ENCODE data around the gene ADORA1. TPM values are rescaled to one million over a fixed set of nuclear protein-coding genes. Genes with fewer than 3 reads are reported as not detected.
A peak's percentile ranks its signal among the peaks of the same experiment; 100 is the strongest.

Gene ADORA1
- polyA plus RNA-seq, 3 donors: 0.13 to 1.1 TPM; not detected in 1

GRCh38 chr1:203169770-203170520, 42.4 kb downstream of the ADORA1 start:
- Histone ChIP-seq H3K27me3 (ENCODE audit: control insufficient read depth in 2 of 2, insufficient read depth in 2 of 2, low read length in 2 of 2) (no peaks in the 10 kb centered on the region), H3K27ac (ENCODE audit: low read depth in 1 of 2, low read length in 2 of 2) (no peak overlapping the region), H2AFZ (ENCODE audit: insufficient read depth, low read depth, low read length, poor library complexity, severe bottlenecking) (no peak overlapping the region), H3K9me3 (replicated peaks in 1 of 2; ENCODE audit: control insufficient read depth in 1 of 2, insufficient read depth in 1 of 2, low read length in 2 of 2) (no peaks in the 10 kb centered on the region), H4K20me1 (ENCODE audit: insufficient read depth, low read length) (no peaks in the 10 kb centered on the region), H3K79me2 (ENCODE audit: insufficient read depth, low read length) (no peaks in the 10 kb centered on the region), H3K4me3 (replicated peaks in 1 of 3; ENCODE audit: low read depth in 2 of 3, low read length in 3 of 3) (no peak overlapping the region), H3K9ac (ENCODE audit: insufficient read depth, low read length, poor library complexity, severe bottlenecking) (no peak overlapping the region), H3K36me3 (replicated peaks in 1 of 2; ENCODE audit: control insufficient read depth in 1 of 2, insufficient read depth in 2 of 2, low read length in 2 of 2) (no peaks in the 10 kb centered on the region), H3K4me1 (ENCODE audit: control insufficient read depth in 1 of 2, insufficient read depth in 2 of 2, low read length in 2 of 2) (peaks cover 5 to 7% of the 10 kb centered on the region in 2 donors), H3K4me2 (replicated peaks; ENCODE audit: extremely low read depth, low read length, poor library complexity, severe bottlenecking) (no peak overlapping the region)
- WGBS (ENCODE audit: insufficient coverage): 95% methylated on average over 8 of the region's 21 CpGs
- peak overlapping the region in 1 of 2 donors; percentile 31 for H3K4me3 Mint-ChIP-seq
- peaks cover 14 to 21% (median 14%) of the 10 kb centered on the region in 3 donors for H3K27me3 Mint-ChIP-seq (ENCODE audit: low read depth in 3 of 3)
- DNase-seq: no peak
- TF ChIP-seq CTCF (IDR thresholded peaks at IDR 0.05): no peak
- peak overlapping the region in 1 of 7 donors; percentile 9 for H3K27ac Mint-ChIP-seq
- H3K36me3 Mint-ChIP-seq: no peaks in the 10 kb centered on the region
- peaks cover 21% of the 10 kb centered on the region for H3K4me1 Mint-ChIP-seq
- peaks cover 0 to 3% (median 0%) of the 10 kb centered on the region in 7 donors for H3K9me3 Mint-ChIP-seq
- intact Hi-C loops (cut with micrococcal nuclease): loop anchor here in 1 of 2 donors (5.0 kb wide), 2 partner anchors 47 to 53 kb away; no protein-coding TSS in a partner anchor

- H3K4me1 Mint-ChIP-seq: peaks cover 29% of the 10 kb centered on the region
- no peak for TF ChIP-seq CTCF (IDR thresholded peaks at IDR 0.05)
- H3K4me1 ChIP-seq (ENCODE audit: control insufficient read depth in 1 of 2, insufficient read depth in 2 of 2, low read length in 2 of 2): peaks cover 14 to 15% of the 10 kb centered on the region in 2 donors
- H4K20me1 ChIP-seq (ENCODE audit: insufficient read depth, low read length): no peaks in the 10 kb centered on the region
- no peak for DNase-seq
- no peak overlapping the region for H3K4me3 ChIP-seq (replicated peaks in 1 of 3; ENCODE audit: low read depth in 2 of 3, low read length in 3 of 3)
- H3K9me3 ChIP-seq (replicated peaks in 1 of 2; ENCODE audit: control insufficient read depth in 1 of 2, insufficient read depth in 1 of 2, low read length in 2 of 2): no peaks in the 10 kb centered on the region
- H3K27ac ChIP-seq (ENCODE audit: low read depth in 1 of 2, low read length in 2 of 2): no peak overlapping the region
- 95% methylated on average over 3 of the region's 8 CpGs for WGBS (ENCODE audit: insufficient coverage)
- H3K4me2 ChIP-seq (replicated peaks; ENCODE audit: extremely low read depth, low read length, poor library complexity, severe bottlenecking): no peak overlapping the region
- intact Hi-C loops (cut with micrococcal nuclease): loop anchor here in 1 of 2 donors (5.0 kb wide), 2 partner anchors 47 to 53 kb away; no protein-coding TSS in a partner anchor
- H3K36me3 Mint-ChIP-seq: no peaks in the 10 kb centered on the region
- H3K4me3 Mint-ChIP-seq: no peak overlapping the region
- peaks cover 0 to 3% (median 0%) of the 10 kb centered on the region in 7 donors for H3K9me3 Mint-ChIP-seq
- no peak overlapping the region for H3K9ac ChIP-seq (ENCODE audit: insufficient read depth, low read length, poor library complexity, severe bottlenecking)
- H3K36me3 ChIP-seq (replicated peaks in 1 of 2; ENCODE audit: control insufficient read depth in 1 of 2, insufficient read depth in 2 of 2, low read length in 2 of 2): no peaks in the 10 kb centered on the region
- H2AFZ ChIP-seq (ENCODE audit: insufficient read depth, low read depth, low read length, poor library complexity, severe bottlenecking): no peak overlapping the region
- peak overlapping the region in 1 of 7 donors; percentile 46 for H3K27ac Mint-ChIP-seq
- peaks cover 9 to 15% (median 14%) of the 10 kb centered on the region in 3 donors for H3K27me3 Mint-ChIP-seq (ENCODE audit: low read depth in 3 of 3)
- H3K79me2 ChIP-seq (ENCODE audit: insufficient read depth, low read length): no peaks in the 10 kb centered on the region
- no peaks in the 10 kb centered on the region for H3K27me3 ChIP-seq (ENCODE audit: control insufficient read depth in 2 of 2, insufficient read depth in 2 of 2, low read length in 2 of 2)
Measured at GRCh38 chr1:203170625-203171330, 43.3 kb downstream of the ADORA1 start.

Data from CD14-positive monocyte (primary cell).